HCT116 (cell line): ENCODE results near the gene PITHD1. TPM values are rescaled to one million over a fixed set of nuclear protein-coding genes. Genes with fewer than 3 reads are reported as not detected.
A peak's percentile ranks its signal among the peaks of the same experiment; 100 is the strongest.

ENCODE experiments used
- ATAC-seq: fragments of 200-7000 bp; cut with Tn5 transposase; 2 replicates; pipeline ENCODE4 v1.9.1; 2020; ENCODE audit warnings: mild to moderate bottlenecking, moderate library complexity
- BruUV-seq: library from RNA; stranded (reverse); fragments of 400-500 nt; replicated peaks from 2 replicates; lab custom pipeline; 2021; lab: Mats Ljungman, UMichigan
- CTCF ChIA-PET: fragments of 300-600 bp; sonication (Branson Sonifier 250); formaldehyde crosslinking; loops from one replicate; lab custom pipeline; 2021; ENCODE audit warnings: antibody characterized with exemption; lab: Charles Lee
- POLR2A ChIA-PET: fragments of 300-600, 350-600 bp; sonication (Branson Sonifier 250); formaldehyde crosslinking; loops from one replicate; lab custom pipeline; 2021; ENCODE audit warnings: antibody characterized with exemption; lab: Charles Lee
- RAD21 ChIA-PET, 2 experiments: fragments of 300-600 bp; sonication (Branson Sonifier 250); formaldehyde crosslinking; loops; one replicate each; lab custom pipeline; 2023; ENCODE audit warnings: low total read pairs in 2 of 2; ENCODE audit not compliant: uncharacterized antibody in 2 of 2, unreplicated experiment in 2 of 2, low non-redundant PET in 1 of 2; lab: Charles Lee
- DNase-seq: peaks from one replicate; pipeline ENCODE4 v3.0.0-alpha.2; 2010; ENCODE audit warnings: low read depth, low spot score
- H2AFZ ChIP-seq: fragments of 200-600 bp; shearing (Covaris generic), sonication (generic); 2 replicates; pipeline ENCODE4 v1.6.1; 2017; ENCODE audit warnings: low read depth, mixed run types, mixed read lengths, antibody characterized with exemption, low read length; ENCODE audit not compliant: poor library complexity, severe bottlenecking
- H3K27ac ChIP-seq: 2 replicates; pipeline ENCODE4 v1.5.1; 2012; ENCODE audit warnings: low read depth, low read length
- H3K27me3 ChIP-seq: fragments of 200-600 bp; sonication (generic); 2 replicates; pipeline ENCODE4 v1.6.1; 2016; ENCODE audit warnings: mixed run types, low read length, mixed read lengths; ENCODE audit not compliant: insufficient read depth
- H3K36me3 ChIP-seq, 2 experiments: fragments of 200-500 bp in 1 of 2; fragments of 200-600 bp in 1 of 2; sonication (Bioruptor generic) in 1 of 2; sonication (generic) in 1 of 2; 2 replicates each; pipeline versions ENCODE4 v1.5.1 to v1.6.1; 2014 to 2016; ENCODE audit warnings: low read length in 2 of 2, inconsistent platforms in 1 of 2, mixed read lengths in 1 of 2, mixed run types in 1 of 2; ENCODE audit not compliant: insufficient read depth in 2 of 2, control insufficient read depth in 1 of 2
- H3K4me1 ChIP-seq, 2 experiments: fragments of 200-600 bp in 1 of 2; sonication (generic) in 1 of 2; 2 replicates each; pipeline versions ENCODE4 v1.5.1 to v1.6.1; 2012 to 2017; ENCODE audit warnings: low read length in 2 of 2, inconsistent platforms in 1 of 2, mild to moderate bottlenecking in 1 of 2, mixed read lengths in 1 of 2, mixed run types in 1 of 2, moderate library complexity in 1 of 2; ENCODE audit not compliant: insufficient read depth in 2 of 2, control insufficient read depth in 1 of 2
- H3K4me2 ChIP-seq: fragments of 200-600 bp; sonication (generic); 2 replicates; pipeline ENCODE4 v1.6.1; 2017; ENCODE audit warnings: mixed run types, low read length, mixed read lengths
- H3K4me3 ChIP-seq, 2 experiments: fragments of 200-600 bp in 1 of 2; sonication (generic) in 1 of 2; replicated peaks in 1 of 2; 2 replicates each; pipeline ENCODE4 v1.5.1; 2011 to 2016; ENCODE audit warnings: low read length in 2 of 2, control low read depth in 1 of 2, low read depth in 1 of 2, mild to moderate bottlenecking in 1 of 2, mixed read lengths in 1 of 2, mixed run types in 1 of 2
- H3K79me2 ChIP-seq: fragments of 200-600 bp; sonication (generic); 2 replicates; pipeline ENCODE4 v1.6.1; 2017; ENCODE audit warnings: mild to moderate bottlenecking, mixed run types, low read length, moderate library complexity, mixed read lengths; ENCODE audit not compliant: insufficient read depth
- H3K9ac ChIP-seq: fragments of 200-600 bp; sonication (generic); 2 replicates; pipeline ENCODE4 v1.6.1; 2016; ENCODE audit warnings: low read length, mixed read lengths
- H3K9me2 ChIP-seq: fragments of 200-600 bp; sonication (generic), shearing (Covaris generic); 2 replicates; pipeline ENCODE4 v1.6.1; 2017; ENCODE audit warnings: mixed run types, mild to moderate bottlenecking, moderate library complexity; ENCODE audit not compliant: insufficient read depth
- H3K9me3 ChIP-seq, 2 experiments: fragments of 200-500 bp in 1 of 2; fragments of 200-600 bp in 1 of 2; sonication (Bioruptor generic) in 1 of 2; sonication (generic) in 1 of 2; 2 replicates each; pipeline ENCODE4 v1.6.1; 2014 to 2017; ENCODE audit warnings: low read length in 2 of 2, mixed read lengths in 2 of 2, inconsistent platforms in 1 of 2, low read depth in 1 of 2, mild to moderate bottlenecking in 1 of 2, mixed run types in 1 of 2, moderate library complexity in 1 of 2; ENCODE audit not compliant: control insufficient read depth in 1 of 2, insufficient read depth in 1 of 2
- H4K20me1 ChIP-seq: fragments of 200-600 bp; sonication (generic), shearing (Covaris generic); 2 replicates; pipeline ENCODE4 v1.6.1; 2017; ENCODE audit warnings: mixed run types, mild to moderate bottlenecking, moderate library complexity; ENCODE audit not compliant: insufficient read depth
- EGR1 ChIP-seq: IDR thresholded peaks from 2 replicates; pipeline ENCODE4 v1.6.1; 2012; ENCODE audit warnings: low read depth
- EZH2 ChIP-seq: fragments of 200-600 bp; sonication (generic); IDR thresholded peaks from 2 replicates; pipeline ENCODE4 v1.6.1; 2017; ENCODE audit warnings: antibody characterized with exemption, mixed run types
- EZH2phosphoT487 ChIP-seq: fragments of 200-600 bp; IDR thresholded peaks from 2 replicates; pipeline ENCODE4 v1.6.1; 2018; ENCODE audit warnings: antibody characterized with exemption, borderline replicate concordance
- POLR2A ChIP-seq: IDR thresholded peaks from 2 replicates; pipeline ENCODE4 v1.7.0; 2011; ENCODE audit warnings: borderline replicate concordance; ENCODE audit not compliant: insufficient read depth, insufficient read length; ENCODE audit errors: extremely low read depth
- RAD21 ChIP-seq: IDR thresholded peaks from 2 replicates; pipeline ENCODE4 v1.6.1; 2012; ENCODE audit warnings: low read depth, mild to moderate bottlenecking
- SP1 ChIP-seq: IDR thresholded peaks from 2 replicates; pipeline ENCODE4 v1.6.1; 2012; ENCODE audit warnings: low read depth
- SRF ChIP-seq: IDR thresholded peaks from 2 replicates; pipeline ENCODE4 v1.6.1; 2012; ENCODE audit warnings: low read depth
- TCF7L2 ChIP-seq: IDR thresholded peaks from 2 replicates; pipeline ENCODE4 v1.7.0; 2011; ENCODE audit warnings: borderline replicate concordance, inconsistent platforms; ENCODE audit not compliant: insufficient read depth, insufficient read length; ENCODE audit errors: extremely low read depth
- ZFX ChIP-seq: fragments of 450-650 bp; IDR thresholded peaks from 2 replicates; pipeline ENCODE4 v1.6.1; 2017
- ZNF274 ChIP-seq: fragments of 200-500 bp; sonication (Bioruptor generic); IDR thresholded peaks from 2 replicates; pipeline ENCODE4 v1.6.1; 2014; ENCODE audit warnings: mild to moderate bottlenecking, low read depth, low read length, inconsistent platforms
- intact Hi-C: fragments of 100-400 bp; cut with micrococcal nuclease; formaldehyde crosslinking; loops from 2 replicates; pipeline ENCODE4 v1.10.0; 2022
- total RNA-seq: library from RNA; stranded (reverse); gene quantifications from one replicate; pipeline ENCODE4 v1.2.1, GENCODE V29; 2021; ENCODE audit not compliant: unreplicated experiment
- TF ChIP-seq, protein P1 (sequence below): IDR thresholded peaks from 2 replicates; pipeline ENCODE4 v1.6.1; 2012

The PITHD1 gene
- total RNA-seq, 1 experiment from 2014 or later: 57.2 TPM

- intact Hi-C loops: no loop called here
- Histone ChIP-seq H3K4me3 (peak overlapping the region; percentile 81 to 99), H3K4me1 (peaks cover 2 to 13% of the 10 kb centered on the region in 2 experiments; a peak in 3 of 4 replicates), H3K36me3 (no peaks in the 10 kb centered on the region), H3K9ac (peak overlapping the region; percentile 88), H3K79me2 (peaks cover 11% of the 10 kb centered on the region), H2AFZ (no peak overlapping the region), H3K9me3 (no peaks in the 10 kb centered on the region), H3K4me2 (peak overlapping the region; percentile 88), H3K9me2 (no peaks in the 10 kb centered on the region), H3K27ac (peak overlapping the region; percentile 75), H4K20me1 (no peaks in the 10 kb centered on the region), H3K27me3 (no peaks in the 10 kb centered on the region)
- ChIA-PET POLR2A (interaction anchor here (1.0 to 1.5 kb wide), 3 partner anchors 23 to 53 kb away, joined by 3 to 4 read pairs (median 3); no protein-coding TSS in a partner anchor), CTCF (interaction anchor here (2.6 kb wide), 1 partner anchor 14 kb away, joined by 16 read pairs; no protein-coding TSS in a partner anchor), RAD21 (no interaction called here)
- DNase-seq: no peak
- ATAC-seq: no peak
- TF ChIP-seq TCF7L2 (no peak), EGR1 (no peak), EZH2 (no peak), ZNF274 (no peak), SRF (no peak), EZH2phosphoT487 (no peak), ZFX (no peak), RAD21 (no peak), SP1 (no peak), POLR2A (no peak)
- TF ChIP-seq, protein P1, sequence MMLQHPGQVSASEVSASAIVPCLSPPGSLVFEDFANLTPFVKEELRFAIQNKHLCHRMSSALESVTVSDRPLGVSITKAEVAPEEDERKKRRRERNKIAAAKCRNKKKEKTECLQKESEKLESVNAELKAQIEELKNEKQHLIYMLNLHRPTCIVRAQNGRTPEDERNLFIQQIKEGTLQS: no peak
- BruUV-seq: TSS peak; percentile 80
Measured at GRCh38 chr1:23824711-23825075, 46.5 kb downstream of the PITHD1 start.
